ENCODE data around the gene OSBPL8. TPM values are rescaled to one million over a fixed set of nuclear protein-coding genes. Genes with fewer than 3 reads are reported as not detected.

OSBPL8 gene
- total and polyA plus RNA-seq, 2 experiments from 2014 or later = 78.0 to 124 TPM

DNA sequence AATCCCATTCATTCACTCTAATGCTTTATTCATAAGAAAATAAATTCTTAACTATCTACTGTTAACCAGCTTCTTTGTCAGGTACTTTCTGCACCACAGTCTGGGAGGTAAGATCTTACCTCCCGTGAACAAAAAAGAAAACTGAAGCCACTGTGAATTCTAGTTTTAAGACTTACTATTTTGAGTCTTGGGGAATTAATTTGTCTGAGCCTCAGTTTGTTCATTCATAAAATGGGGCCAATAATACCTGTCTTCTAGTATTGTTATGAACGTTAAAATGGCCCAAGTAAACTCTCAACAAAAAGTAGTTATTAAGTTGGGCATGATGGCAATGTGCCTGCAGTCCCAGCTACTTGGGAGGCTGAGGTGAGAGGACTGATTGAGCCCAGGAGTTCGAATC, 151.9 kb downstream of the OSBPL8 start:
- Histone ChIP-seq H3K4me2 (no peak overlapping the region), H2AFZ (no peak overlapping the region), H3K27me3 (ENCODE audit: insufficient read depth) (no peaks in the 10 kb centered on the region), H3K27ac (ENCODE audit: low read depth) (no peak overlapping the region), H3K9me2 (ENCODE audit: insufficient read depth) (no peaks in the 10 kb centered on the region), H3K4me3 (no peak overlapping the region), H3K79me2 (replicated peaks; ENCODE audit: insufficient read depth) (no peaks in the 10 kb centered on the region), H3F3A (replicated peaks; ENCODE audit: low read depth) (no peaks in the 10 kb centered on the region), H3K4me1 (ENCODE audit: insufficient read depth) (no peaks in the 10 kb centered on the region), H3K36me3 (ENCODE audit: insufficient read depth) (no peaks in the 10 kb centered on the region), H4K20me1 (replicated peaks; ENCODE audit: insufficient read depth) (0 out of 2 replicates have a peak, but pooled peaks cover 4% of the 10 kb centered on the region)
- no peaks in the 10 kb centered on the region for H3K27me3 Mint-ChIP-seq (ENCODE audit: insufficient read depth, low read depth, poor library complexity)
- TF ChIP-seq, protein P1, sequence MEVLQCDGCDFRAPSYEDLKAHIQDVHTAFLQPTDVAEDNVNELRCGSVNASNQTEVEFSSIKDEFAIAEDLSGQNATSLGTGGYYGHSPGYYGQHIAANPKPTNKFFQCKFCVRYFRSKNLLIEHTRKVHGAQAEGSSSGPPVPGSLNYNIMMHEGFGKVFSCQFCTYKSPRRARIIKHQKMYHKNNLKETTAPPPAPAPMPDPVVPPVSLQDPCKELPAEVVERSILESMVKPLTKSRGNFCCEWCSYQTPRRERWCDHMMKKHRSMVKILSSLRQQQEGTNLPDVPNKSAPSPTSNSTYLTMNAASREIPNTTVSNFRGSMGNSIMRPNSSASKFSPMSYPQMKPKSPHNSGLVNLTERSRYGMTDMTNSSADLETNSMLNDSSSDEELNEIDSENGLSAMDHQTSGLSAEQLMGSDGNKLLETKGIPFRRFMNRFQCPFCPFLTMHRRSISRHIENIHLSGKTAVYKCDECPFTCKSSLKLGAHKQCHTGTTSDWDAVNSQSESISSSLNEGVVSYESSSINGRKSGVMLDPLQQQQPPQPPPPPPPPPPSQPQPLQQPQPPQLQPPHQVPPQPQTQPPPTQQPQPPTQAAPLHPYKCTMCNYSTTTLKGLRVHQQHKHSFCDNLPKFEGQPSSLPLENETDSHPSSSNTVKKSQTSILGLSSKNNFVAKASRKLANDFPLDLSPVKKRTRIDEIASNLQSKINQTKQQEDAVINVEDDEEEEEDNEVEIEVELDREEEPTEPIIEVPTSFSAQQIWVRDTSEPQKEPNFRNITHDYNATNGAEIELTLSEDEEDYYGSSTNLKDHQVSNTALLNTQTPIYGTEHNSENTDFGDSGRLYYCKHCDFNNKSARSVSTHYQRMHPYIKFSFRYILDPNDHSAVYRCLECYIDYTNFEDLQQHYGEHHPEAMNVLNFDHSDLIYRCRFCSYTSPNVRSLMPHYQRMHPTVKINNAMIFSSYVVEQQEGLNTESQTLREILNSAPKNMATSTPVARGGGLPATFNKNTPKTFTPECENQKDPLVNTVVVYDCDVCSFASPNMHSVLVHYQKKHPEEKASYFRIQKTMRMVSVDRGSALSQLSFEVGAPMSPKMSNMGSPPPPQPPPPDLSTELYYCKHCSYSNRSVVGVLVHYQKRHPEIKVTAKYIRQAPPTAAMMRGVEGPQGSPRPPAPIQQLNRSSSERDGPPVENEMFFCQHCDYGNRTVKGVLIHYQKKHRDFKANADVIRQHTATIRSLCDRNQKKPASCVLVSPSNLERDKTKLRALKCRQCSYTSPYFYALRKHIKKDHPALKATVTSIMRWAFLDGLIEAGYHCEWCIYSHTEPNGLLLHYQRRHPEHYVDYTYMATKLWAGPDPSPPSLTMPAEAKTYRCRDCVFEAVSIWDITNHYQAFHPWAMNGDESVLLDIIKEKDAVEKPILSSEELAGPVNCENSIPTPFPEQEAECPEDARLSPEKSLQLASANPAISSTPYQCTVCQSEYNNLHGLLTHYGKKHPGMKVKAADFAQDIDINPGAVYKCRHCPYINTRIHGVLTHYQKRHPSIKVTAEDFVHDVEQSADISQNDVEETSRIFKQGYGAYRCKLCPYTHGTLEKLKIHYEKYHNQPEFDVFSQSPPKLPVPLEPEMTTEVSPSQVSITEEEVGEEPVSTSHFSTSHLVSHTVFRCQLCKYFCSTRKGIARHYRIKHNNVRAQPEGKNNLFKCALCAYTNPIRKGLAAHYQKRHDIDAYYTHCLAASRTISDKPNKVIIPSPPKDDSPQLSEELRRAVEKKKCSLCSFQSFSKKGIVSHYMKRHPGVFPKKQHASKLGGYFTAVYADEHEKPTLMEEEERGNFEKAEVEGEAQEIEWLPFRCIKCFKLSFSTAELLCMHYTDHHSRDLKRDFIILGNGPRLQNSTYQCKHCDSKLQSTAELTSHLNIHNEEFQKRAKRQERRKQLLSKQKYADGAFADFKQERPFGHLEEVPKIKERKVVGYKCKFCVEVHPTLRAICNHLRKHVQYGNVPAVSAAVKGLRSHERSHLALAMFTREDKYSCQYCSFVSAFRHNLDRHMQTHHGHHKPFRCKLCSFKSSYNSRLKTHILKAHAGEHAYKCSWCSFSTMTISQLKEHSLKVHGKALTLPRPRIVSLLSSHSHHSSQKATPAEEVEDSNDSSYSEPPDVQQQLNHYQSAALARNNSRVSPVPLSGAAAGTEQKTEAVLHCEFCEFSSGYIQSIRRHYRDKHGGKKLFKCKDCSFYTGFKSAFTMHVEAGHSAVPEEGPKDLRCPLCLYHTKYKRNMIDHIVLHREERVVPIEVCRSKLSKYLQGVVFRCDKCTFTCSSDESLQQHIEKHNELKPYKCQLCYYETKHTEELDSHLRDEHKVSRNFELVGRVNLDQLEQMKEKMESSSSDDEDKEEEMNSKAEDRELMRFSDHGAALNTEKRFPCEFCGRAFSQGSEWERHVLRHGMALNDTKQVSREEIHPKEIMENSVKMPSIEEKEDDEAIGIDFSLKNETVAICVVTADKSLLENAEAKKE (CRISPR knock-in tag; IDR thresholded peaks at IDR 0.05) = no peak
- TF ChIP-seq, protein P2, sequence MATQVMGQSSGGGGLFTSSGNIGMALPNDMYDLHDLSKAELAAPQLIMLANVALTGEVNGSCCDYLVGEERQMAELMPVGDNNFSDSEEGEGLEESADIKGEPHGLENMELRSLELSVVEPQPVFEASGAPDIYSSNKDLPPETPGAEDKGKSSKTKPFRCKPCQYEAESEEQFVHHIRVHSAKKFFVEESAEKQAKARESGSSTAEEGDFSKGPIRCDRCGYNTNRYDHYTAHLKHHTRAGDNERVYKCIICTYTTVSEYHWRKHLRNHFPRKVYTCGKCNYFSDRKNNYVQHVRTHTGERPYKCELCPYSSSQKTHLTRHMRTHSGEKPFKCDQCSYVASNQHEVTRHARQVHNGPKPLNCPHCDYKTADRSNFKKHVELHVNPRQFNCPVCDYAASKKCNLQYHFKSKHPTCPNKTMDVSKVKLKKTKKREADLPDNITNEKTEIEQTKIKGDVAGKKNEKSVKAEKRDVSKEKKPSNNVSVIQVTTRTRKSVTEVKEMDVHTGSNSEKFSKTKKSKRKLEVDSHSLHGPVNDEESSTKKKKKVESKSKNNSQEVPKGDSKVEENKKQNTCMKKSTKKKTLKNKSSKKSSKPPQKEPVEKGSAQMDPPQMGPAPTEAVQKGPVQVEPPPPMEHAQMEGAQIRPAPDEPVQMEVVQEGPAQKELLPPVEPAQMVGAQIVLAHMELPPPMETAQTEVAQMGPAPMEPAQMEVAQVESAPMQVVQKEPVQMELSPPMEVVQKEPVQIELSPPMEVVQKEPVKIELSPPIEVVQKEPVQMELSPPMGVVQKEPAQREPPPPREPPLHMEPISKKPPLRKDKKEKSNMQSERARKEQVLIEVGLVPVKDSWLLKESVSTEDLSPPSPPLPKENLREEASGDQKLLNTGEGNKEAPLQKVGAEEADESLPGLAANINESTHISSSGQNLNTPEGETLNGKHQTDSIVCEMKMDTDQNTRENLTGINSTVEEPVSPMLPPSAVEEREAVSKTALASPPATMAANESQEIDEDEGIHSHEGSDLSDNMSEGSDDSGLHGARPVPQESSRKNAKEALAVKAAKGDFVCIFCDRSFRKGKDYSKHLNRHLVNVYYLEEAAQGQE (IDR thresholded peaks at IDR 0.05; ENCODE audit: unreplicated experiment) = no peak
- TF ChIP-seq JUNB (IDR thresholded peaks at IDR 0.05; ENCODE audit: unreplicated experiment) (no peak), EZH2 (IDR thresholded peaks at IDR 0.05; ENCODE audit: low read depth, unreplicated experiment) (no peak)
- DNase-seq (ENCODE audit: low spot score) (no peak), ATAC-seq (no peak)
- no peaks in the 10 kb centered on the region for H3K36me3 Mint-ChIP-seq (ENCODE audit: low read depth)
- no peak overlapping the region for H3K27ac Mint-ChIP-seq
- H3K9me3 Mint-ChIP-seq = no peaks in the 10 kb centered on the region
- no peak overlapping the region for H3K4me3 Mint-ChIP-seq
- H3K4me1 Mint-ChIP-seq = no peaks in the 10 kb centered on the region

All from GM23338 (cell line).